ENCODE data around the gene PNLIPRP1. TPM values are rescaled to one million over a fixed set of nuclear protein-coding genes. Genes with fewer than 3 reads are reported as not detected.

Gene PNLIPRP1
- not detected for total RNA-seq
- long read RNA-seq: 0 reads

DNA sequence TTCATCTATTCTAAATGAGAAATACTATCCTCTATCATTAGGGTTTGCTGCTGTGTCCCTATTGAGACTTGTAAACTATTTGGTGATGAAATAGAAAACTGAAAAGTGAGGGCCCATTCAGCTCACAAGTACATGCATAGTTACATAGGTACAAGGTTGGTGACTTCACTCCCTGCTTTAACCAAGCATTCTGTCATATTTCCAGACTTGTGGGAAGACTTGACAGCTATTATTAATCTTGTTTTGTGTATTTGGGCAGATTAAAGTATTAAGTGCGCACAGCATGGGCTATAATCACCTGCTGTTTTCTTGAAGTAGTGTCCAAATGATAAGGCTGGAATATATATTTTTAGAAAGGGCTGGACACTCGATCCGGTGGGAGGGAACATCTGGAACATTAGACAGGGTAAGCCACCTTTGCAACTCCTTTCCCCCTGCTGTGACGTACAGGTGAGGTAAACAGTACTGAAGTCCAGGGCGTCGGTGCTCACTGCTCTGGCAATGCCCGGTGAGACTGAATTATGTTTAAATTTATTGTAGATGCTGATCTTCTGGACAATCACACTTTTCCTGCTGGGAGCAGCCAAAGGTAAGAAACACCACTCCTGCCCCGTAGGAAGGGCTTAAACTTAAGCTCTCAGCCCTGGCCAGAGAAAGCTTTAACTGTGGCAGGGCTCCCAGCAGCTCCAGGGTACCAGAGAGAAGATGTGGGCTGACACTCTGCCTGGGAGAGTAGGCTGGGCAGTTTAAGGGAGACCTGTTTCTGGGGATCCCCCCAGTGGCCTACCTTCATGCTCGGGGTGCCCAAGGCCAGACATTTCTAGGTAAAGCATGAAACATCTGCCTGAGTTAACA, at the start of gene PNLIPRP1:
PNLIPRP1 (plus strand) TSS at position 370 of the 855 bp plus-strand sequence; CDS start at position 541, 171 bp downstream.
- TF ChIP-seq, protein P1, sequence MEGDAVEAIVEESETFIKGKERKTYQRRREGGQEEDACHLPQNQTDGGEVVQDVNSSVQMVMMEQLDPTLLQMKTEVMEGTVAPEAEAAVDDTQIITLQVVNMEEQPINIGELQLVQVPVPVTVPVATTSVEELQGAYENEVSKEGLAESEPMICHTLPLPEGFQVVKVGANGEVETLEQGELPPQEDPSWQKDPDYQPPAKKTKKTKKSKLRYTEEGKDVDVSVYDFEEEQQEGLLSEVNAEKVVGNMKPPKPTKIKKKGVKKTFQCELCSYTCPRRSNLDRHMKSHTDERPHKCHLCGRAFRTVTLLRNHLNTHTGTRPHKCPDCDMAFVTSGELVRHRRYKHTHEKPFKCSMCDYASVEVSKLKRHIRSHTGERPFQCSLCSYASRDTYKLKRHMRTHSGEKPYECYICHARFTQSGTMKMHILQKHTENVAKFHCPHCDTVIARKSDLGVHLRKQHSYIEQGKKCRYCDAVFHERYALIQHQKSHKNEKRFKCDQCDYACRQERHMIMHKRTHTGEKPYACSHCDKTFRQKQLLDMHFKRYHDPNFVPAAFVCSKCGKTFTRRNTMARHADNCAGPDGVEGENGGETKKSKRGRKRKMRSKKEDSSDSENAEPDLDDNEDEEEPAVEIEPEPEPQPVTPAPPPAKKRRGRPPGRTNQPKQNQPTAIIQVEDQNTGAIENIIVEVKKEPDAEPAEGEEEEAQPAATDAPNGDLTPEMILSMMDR (IDR thresholded peaks at IDR 0.05; ENCODE audit: borderline replicate concordance): no peak
- H3K4me3 ChIP-seq: no peak within 1 kb of the TSS
- H3K4me1 ChIP-seq: no peaks in the 10 kb centered on the region
- H3K27me3 ChIP-seq (ENCODE audit: low read depth): no peaks in the 10 kb centered on the region
- intact Hi-C loops (cut with micrococcal nuclease): no loop called here
- H3K27ac ChIP-seq (replicated peaks): no peak within 1 kb of the TSS
- no peak for DNase-seq
- H3K9me3 ChIP-seq (replicated peaks): peaks cover 7% of the 10 kb centered on the region
- no peaks in the 10 kb centered on the region for H3K36me3 ChIP-seq

DNA sequence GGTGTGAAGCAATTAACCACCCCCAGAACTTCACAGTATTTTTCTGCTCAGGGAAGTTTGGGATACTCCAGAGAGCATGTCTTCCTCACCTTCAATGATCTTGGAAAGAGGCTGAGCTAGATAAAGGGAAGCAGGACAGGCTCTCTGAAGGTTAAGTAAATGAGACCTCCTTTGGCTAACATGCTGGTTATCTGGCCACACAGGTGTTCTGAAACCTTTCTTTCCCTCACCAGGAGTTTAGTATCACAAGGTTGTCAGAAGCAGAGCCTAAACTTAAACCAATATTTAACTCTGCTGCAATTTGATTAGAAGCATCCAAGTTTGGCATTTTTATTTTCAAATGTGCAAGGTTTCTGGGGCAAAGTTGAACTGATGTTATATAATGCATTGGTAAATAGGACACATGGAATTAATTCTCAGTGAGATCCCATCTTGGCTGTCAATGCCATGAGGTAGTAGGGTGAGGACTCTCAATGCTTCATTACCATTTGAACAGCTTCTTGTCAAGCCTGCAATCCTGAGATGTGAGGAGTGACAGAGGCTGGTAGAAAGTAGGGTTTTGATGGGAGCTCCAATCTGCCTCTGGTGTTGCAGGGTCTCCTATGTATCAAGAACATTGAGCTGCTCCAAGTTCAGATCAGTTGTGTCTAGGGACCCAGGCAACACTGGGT, 48.6 kb upstream of the PNLIPRP1 start:
- TF ChIP-seq, protein P1 (IDR thresholded peaks at IDR 0.05; ENCODE audit: borderline replicate concordance): no peak
- Histone ChIP-seq H3K9me3 (replicated peaks) (peaks cover 13% of the 10 kb centered on the region), H3K4me3 (no peak overlapping the region), H3K4me1 (no peaks in the 10 kb centered on the region), H3K36me3 (no peaks in the 10 kb centered on the region), H3K27ac (replicated peaks) (no peak overlapping the region), H3K27me3 (ENCODE audit: low read depth) (peaks cover 11% of the 10 kb centered on the region)
- DNase-seq: no peak
- intact Hi-C loops (cut with micrococcal nuclease): no loop called here

DNA sequence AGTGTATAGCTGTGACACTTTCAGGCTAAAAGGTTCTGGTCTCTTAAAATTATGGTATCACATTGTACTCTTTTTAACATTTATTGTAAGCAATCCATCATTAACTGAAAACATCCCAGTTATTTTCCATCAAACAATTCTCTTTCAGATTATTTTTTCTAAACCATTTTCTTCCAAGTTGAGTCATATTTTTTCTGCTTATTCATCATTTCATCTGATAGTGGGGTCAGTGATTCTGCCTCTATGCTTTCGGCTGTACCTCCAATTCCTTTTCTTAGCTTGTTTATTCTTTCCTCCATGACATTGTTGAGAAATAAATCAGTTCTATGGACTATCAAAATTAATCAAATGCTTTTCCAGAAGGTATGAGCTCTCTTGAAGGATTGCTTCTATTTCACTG, 45.6 kb upstream of the PNLIPRP1 start:
- no peak for DNase-seq
- intact Hi-C loops (cut with micrococcal nuclease): no loop called here
- H3K4me3 ChIP-seq: no peak overlapping the region
- H3K27ac ChIP-seq (replicated peaks): no peak overlapping the region
- H3K27me3 ChIP-seq (ENCODE audit: low read depth): peaks cover 9% of the 10 kb centered on the region
- TF ChIP-seq, protein P1 (IDR thresholded peaks at IDR 0.05; ENCODE audit: borderline replicate concordance): no peak
- H3K9me3 ChIP-seq (replicated peaks): no peaks in the 10 kb centered on the region
- no peaks in the 10 kb centered on the region for H3K36me3 ChIP-seq
- no peaks in the 10 kb centered on the region for H3K4me1 ChIP-seq

DNA sequence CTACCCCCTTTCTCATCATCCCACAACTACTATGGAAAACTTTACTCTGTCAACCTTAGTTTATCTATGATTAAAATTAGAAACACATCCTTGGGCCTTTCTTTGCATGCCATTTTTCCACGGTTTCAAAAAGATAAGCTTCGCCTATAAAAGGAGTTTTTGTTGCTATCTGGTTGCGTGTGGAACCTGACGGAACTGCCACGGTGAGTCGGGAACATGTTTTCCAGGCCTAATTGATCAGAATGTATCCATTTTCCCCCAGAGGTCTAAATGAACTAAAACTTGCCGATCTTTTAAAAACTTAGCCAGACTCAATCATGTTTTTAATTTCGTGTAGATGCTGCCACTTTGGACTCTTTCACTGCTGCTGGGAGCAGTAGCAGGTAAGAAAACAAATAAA, 45.0 kb upstream of the PNLIPRP1 start, which contains the start of gene PNLIP:
PNLIP (plus strand) TSS at position 176 of the 400 bp plus-strand sequence; CDS start at position 338, 162 bp downstream.
- Histone ChIP-seq H3K36me3 (no peaks in the 10 kb centered on the region), H3K4me1 (no peaks in the 10 kb centered on the region), H3K9me3 (replicated peaks) (no peaks in the 10 kb centered on the region), H3K27me3 (ENCODE audit: low read depth) (peaks cover 6% of the 10 kb centered on the region), H3K27ac (replicated peaks) (no peak within 1 kb of the TSS), H3K4me3 (no peak within 1 kb of the TSS)
- DNase-seq: no peak
- TF ChIP-seq, protein P1 (IDR thresholded peaks at IDR 0.05; ENCODE audit: borderline replicate concordance): no peak
- intact Hi-C loops (cut with micrococcal nuclease): no loop called here

DNA sequence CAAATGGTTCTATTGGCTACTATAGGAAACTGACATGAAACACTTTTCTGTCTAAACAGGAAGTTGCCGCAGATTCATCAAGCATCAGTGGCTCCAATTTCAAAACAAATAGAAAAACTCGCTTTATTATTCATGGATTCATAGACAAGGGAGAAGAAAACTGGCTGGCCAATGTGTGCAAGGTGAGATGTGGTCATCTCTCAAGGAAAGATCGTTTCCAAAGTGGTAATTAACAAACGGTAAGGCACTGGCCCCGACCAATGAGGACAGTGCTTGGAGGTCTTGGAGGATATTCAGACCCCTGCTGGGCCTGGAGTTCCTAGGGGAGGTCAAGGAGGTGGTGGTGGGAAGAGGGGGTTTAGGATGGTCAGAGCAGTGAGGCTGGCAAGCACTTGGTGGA, 42.5 kb upstream of the PNLIPRP1 start:
- no peaks in the 10 kb centered on the region for H3K36me3 ChIP-seq
- intact Hi-C loops (cut with micrococcal nuclease): no loop called here

More for the DNA sequence above, 42.5 kb upstream of the PNLIPRP1 start:
- TF ChIP-seq, protein P1 (IDR thresholded peaks at IDR 0.05; ENCODE audit: borderline replicate concordance): no peak
- Histone ChIP-seq H3K27me3 (ENCODE audit: low read depth) (peaks cover 3% of the 10 kb centered on the region), H3K27ac (replicated peaks) (no peak overlapping the region), H3K4me3 (no peak overlapping the region), H3K9me3 (replicated peaks) (no peaks in the 10 kb centered on the region), H3K4me1 (no peaks in the 10 kb centered on the region)
- DNase-seq: no peak

Data from left ventricle myocardium inferior (tissue), 1 donor.